GM04503 (cell line): ENCODE measurements around the gene CCDC73.

ENCODE experiments used
- DNase-seq: peaks from one replicate; pipeline ENCODE4 v3.0.0-alpha.2; 2012; ENCODE audit warnings: low read depth

Gene CCDC73

GRCh38 chr11:32586576-32587190 lies 207.8 kb downstream of the CCDC73 start:
- DNase-seq = no peak

- no peak for DNase-seq
These were observed 209.5 kb downstream of the CCDC73 start for GRCh38 chr11:32584921-32585320.

GRCh38 chr11:32583459-32584271 lies 210.8 kb downstream of the CCDC73 start, which contains the start of gene EIF3M:
TSS of gene EIF3M (plus strand) at chr11:32583831. CDS start at chr11:32583888, 57 bp downstream.
- DNase-seq = peak; percentile 64

DNA sequence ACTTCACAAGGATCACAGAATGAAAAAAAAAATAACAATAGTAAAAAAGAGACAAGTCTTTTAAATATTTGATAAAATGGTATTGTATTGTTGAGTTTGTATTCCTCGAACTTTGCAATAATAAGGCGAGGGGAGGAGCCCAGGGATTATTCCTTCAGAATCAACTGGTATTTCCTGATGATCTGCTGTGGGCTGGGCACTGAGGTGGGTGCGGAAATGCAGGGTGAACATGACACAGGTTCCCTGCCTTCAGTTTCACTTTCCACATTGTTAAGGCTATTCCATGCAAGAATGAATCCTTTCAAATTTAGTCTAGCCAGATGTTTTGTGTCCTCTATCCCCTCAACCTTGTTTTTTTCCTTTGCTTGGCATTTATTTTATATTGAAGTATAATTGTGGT lies 212.9 kb downstream of the CCDC73 start:
- no peak for DNase-seq

DNA sequence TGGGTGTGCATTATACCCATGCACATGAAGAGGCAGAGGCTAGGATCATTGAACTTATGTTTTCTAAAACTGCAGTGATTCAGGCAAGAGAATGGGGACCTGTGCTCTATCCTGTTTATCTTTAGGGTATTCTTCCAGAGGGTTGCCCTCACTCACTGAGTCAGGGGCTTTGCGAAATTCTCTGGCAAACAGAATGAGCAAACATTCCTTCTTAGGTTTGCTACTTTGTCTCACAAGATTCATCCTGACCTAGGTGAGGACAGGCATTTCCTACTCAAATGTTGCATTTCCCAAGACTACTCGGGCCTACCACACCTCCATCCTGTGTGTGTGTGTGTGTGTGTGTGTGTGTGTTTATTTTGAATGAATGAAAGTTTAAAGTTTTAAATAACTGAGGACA lies 213.5 kb downstream of the CCDC73 start:
- DNase-seq = no peak

DNA sequence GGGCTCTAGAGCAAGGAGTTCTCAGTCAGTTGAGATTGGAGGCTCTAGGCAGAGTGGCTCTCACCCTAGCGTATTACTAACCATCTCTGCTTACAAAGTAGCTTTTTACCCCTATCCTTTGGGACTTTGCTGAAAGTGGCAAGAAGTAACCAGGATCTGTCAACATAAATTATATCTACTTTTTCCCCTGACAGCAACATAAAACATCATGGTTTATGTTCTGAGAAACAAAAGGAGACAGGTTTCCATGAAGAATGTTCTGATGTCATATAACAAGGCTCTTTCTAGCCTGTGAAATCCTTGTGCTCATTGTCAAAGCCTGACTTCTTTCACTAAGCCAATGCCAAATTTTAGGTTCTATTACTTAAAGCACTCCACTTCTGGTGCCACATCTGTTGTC lies 218.0 kb downstream of the CCDC73 start:
- no peak for DNase-seq

DNA sequence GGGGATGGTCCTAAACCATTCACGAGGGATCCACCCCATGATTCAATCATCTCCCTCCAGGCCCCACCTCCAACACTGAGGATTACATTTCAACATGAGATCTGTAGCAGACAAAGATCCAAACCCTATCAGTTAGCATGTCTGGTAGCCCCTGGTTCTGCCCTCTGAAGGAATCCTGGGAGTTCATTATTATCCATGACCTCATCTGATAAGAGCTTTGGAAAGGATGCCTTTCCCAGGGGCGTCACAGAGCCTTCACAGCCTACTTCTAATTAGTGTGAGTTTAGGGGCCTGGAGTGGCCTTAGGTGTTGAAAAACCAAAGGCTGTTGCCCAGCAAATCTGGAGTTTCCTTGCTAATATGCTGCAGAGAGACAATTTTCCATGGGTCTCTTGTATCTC lies 219.4 kb downstream of the CCDC73 start:
- DNase-seq = no peak

GRCh38 chr11:32574421-32574820 lies 220.0 kb downstream of the CCDC73 start:
- DNase-seq = no peak

DNA sequence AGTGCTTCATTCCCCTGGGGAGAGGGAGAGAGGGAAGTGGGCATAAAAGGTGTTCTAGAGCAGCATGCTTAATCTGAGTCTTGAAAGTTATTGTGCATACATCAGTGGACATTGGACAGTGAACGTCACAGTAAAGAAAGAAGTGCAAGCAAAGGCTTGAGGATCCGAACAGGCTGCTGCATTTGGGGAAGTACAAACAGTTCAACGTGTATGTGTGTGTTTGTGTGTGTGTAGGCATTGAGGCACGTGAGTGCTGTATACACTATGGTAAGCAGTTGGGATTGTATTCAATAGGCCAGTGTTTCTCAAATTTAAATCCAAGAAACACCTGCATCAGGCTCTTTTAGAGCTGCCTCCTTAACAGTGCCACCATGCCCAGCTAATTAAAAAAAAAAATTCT lies 221.2 kb downstream of the CCDC73 start:
- DNase-seq = no peak

GRCh38 chr11:32571039-32571438 lies 223.4 kb downstream of the CCDC73 start:
- no peak for DNase-seq

DNA sequence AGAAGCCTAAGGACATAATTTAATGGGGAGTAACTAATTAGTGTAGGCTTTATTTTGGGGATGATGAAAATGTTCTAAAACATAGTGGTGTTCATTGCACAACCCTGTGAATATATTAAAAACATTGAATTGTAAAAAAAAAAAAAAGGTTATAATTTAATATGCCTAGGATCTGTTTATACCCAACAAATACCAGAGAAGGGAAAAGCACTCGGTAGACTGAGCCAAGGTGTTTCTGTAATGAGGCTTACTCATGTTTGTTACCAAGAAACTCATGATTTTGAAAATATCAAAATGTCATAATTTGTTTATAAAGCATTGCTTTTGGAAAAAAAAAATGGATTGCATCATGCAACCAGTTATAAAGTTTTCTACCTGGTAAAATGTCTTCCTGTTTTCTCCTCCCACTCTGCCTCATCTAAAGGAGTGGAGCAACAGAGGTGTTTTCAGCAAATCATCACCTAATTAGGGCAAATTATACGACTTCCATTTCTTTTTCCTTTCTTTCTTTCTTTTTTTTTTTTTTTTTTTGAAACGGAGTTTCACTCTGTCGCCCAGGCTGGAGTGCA lies 225.1 kb downstream of the CCDC73 start:
- DNase-seq = no peak

- no peak for DNase-seq
These were observed 227.3 kb downstream of the CCDC73 start for GRCh38 chr11:32567154-32567553.

- no peak for DNase-seq
These were observed 227.9 kb downstream of the CCDC73 start for GRCh38 chr11:32566517-32566916.

- no peak for DNase-seq
These were observed 230.9 kb downstream of the CCDC73 start for GRCh38 chr11:32563600-32563959.

GRCh38 chr11:32562839-32563599 lies 231.4 kb downstream of the CCDC73 start:
- no peak for DNase-seq

- no peak for DNase-seq
These were observed 232.6 kb downstream of the CCDC73 start for GRCh38 chr11:32561835-32562234.

DNA sequence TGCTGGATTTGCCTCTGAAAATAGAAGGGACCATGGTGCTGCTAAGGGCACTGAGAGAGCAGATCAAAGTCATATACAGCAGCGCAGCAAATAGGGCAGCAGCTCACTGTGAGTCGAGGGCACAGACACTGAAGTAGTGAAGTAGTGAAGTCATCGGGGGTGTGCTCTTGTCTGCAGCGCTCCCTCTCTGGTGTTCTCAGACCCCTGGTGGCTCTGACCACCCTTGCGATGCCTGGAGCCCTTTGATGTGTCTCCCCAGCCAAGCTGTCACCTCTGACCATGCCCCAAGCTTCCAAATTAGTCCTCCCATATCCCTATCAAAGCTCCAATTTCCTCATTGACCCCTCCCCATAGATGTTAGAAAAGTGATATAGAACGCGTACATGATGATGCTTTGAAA lies 238.6 kb downstream of the CCDC73 start:
- DNase-seq = no peak

- DNase-seq = no peak
These were observed 239.4 kb downstream of the CCDC73 start for GRCh38 chr11:32555091-32555490.
